Lower leg skin (tissue), 4 donors: ENCODE results near the gene SNTG2. TPM values are rescaled to one million over a fixed set of nuclear protein-coding genes. Genes with fewer than 3 reads are reported as not detected.

ENCODE experiments used
- DNase-seq, 2 donors: peaks; one replicate each; pipeline ENCODE4 v3.0.0-alpha.2; 2019; ENCODE audit warnings: low spot score in 2 of 2
- H3K4me3 ChIP-seq: fragments of 200-600 bp; sonication (generic); 2 replicates; pipeline ENCODE4 v1.5.1; 2017; ENCODE audit warnings: mild to moderate bottlenecking, low read depth; ENCODE audit not compliant: poor library complexity, severe bottlenecking
- CTCF ChIP-seq, 3 donors: fragments of 450-650 bp; IDR thresholded peaks; one replicate each; pipeline ENCODE4 v1.5.1; 2016; ENCODE audit warnings: antibody characterized with exemption in 3 of 3, mild to moderate bottlenecking in 3 of 3, moderate library complexity in 2 of 3
- POLR2A ChIP-seq, 2 donors: fragments of 450-650 bp; IDR thresholded peaks; one replicate each; pipeline ENCODE4 v1.6.1; 2016 to 2017; ENCODE audit warnings: antibody characterized with exemption in 2 of 2, mild to moderate bottlenecking in 1 of 2, moderate library complexity in 1 of 2
- WGBS, 2 donors: methylation state at CpG; one replicate each; pipeline ENCODE4 v1.1.5; 2018; 5-methylcytosine and 5-hydroxymethylcytosine counted together
- intact Hi-C: fragments of 100-400 bp; cut with DNase I; formaldehyde crosslinking; loops from one replicate; pipeline ENCODE4 v1.15.0; 2023; ENCODE audit warnings: low total_unique reads
- total RNA-seq, 4 donors: library from RNA; depleted of rRNA; stranded (reverse); fragments of >200 nt; gene quantifications; one replicate each; pipeline ENCODE4 v1.1.0, GENCODE V29; 2016

The SNTG2 gene
- total RNA-seq, 4 donors from 2014 or later, result 1.4 to 15.3 (median 6.3) TPM

DNA sequence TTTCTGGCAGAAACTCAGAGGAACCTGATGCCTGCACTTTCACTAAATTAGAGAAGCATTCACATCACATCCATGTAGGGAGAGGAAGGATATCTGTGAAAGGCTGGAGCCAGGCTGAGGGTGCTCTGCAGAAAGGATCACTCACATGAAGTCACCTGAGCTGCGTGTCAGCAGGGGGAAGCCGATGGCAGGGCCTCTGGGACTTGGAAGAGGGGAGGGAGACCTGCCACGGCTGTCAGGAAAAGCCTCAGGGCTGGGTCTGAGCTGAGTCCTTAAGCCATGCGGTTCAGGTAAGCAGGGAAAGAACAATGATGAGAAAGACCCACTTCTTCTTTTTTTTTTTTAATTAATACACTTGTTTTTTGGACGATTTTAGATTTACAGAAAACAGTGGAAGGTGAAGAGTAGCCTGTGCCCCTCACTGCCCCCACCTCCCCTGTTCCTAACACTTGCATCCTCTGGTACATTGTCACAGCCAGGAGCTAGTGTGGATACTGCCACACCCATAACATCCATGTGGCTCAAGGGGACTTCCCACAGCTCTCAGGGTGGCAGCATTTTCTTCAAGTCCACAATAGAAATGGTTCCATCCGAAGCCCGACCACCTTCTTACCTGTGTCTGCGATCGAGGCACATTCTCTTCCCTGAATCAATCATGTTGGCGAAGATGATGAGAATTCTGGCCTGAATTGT is 306.1 kb downstream of the SNTG2 start:
- no peak overlapping the region for H3K4me3 ChIP-seq
- TF ChIP-seq CTCF (IDR thresholded peaks at IDR 0.05) (no peak), POLR2A (IDR thresholded peaks at IDR 0.05) (no peak)
- no peak for DNase-seq
- WGBS, 2 donors, result 71 to 75% methylated on average over 10 of the region's 10 CpGs
- intact Hi-C loops, result no loop called here

GRCh38 chr2:1257334-1257733 is 306.7 kb downstream of the SNTG2 start:
- no peak for DNase-seq
- no peak overlapping the region for H3K4me3 ChIP-seq
- TF ChIP-seq CTCF (IDR thresholded peaks at IDR 0.05), result no peak
- no peak for TF ChIP-seq POLR2A (IDR thresholded peaks at IDR 0.05)
- intact Hi-C loops, result no loop called here
- 72 to 80% methylated on average over 11 of the region's 11 CpGs for WGBS, 2 donors

DNA sequence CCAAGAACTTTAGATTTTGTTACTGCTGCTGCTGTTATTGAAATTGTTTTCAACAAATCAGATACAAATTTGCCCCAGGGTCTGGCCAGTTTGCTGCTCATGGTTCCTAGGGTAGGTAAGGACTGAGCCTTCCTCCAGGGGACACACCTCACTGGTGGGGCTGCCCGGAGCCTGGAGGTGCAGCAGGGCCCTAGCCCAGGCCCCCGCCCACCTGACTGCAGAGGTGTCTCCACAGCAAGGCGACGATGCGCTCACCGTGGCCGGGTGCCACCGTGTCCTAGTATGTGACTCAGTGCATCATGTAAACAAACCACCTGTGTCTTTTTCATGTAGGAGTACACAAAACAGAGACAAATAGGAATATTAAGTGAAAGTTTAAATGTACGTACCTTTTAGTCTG is 309.1 kb downstream of the SNTG2 start:
- TF ChIP-seq POLR2A (IDR thresholded peaks at IDR 0.05), result no peak
- no peak for TF ChIP-seq CTCF (IDR thresholded peaks at IDR 0.05)
- DNase-seq, result no peak
- no peak overlapping the region for H3K4me3 ChIP-seq
- intact Hi-C loops, result no loop called here
- 80 to 86% methylated on average over 9 of the region's 9 CpGs for WGBS, 2 donors

- no peak overlapping the region for H3K4me3 ChIP-seq
- DNase-seq, result no peak
- 90 to 91% methylated on average over 29 of the region's 29 CpGs for WGBS, 2 donors
- intact Hi-C loops, result no loop called here
- TF ChIP-seq CTCF (IDR thresholded peaks at IDR 0.05) (no peak), POLR2A (IDR thresholded peaks at IDR 0.05) (no peak)
Measured at GRCh38 chr2:1262609-1263008, 312.0 kb downstream of the SNTG2 start.

DNA sequence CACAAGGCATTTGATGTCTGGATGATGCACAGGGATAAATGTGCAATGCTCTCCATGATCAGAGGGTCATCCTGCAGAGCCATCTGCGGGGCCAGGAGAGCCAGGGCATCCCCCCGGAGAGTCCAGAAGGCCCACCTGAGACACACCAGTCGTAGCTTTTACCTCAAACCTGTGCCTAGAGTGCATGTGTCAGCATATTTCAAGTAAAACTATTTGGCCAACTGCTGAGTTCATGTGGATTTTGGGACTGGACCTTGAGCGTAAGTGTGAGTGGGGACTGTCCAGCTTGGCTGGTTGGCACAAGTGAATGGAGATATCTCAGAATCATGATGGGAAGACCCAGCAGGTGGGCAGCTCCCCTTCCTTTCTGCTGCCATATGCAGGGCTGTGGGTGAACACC is 314.8 kb downstream of the SNTG2 start:
- TF ChIP-seq CTCF (IDR thresholded peaks at IDR 0.05) (no peak), POLR2A (IDR thresholded peaks at IDR 0.05) (no peak)
- DNase-seq, result no peak
- H3K4me3 ChIP-seq, result no peak overlapping the region
- intact Hi-C loops, result no loop called here
- WGBS, 2 donors, result 76 to 84% methylated on average over 4 of the region's 4 CpGs

GRCh38 chr2:1266351-1266750 is 315.7 kb downstream of the SNTG2 start:
- WGBS, 2 donors, result 82 to 87% methylated on average over 12 of the region's 12 CpGs
- TF ChIP-seq POLR2A (IDR thresholded peaks at IDR 0.05) (no peak), CTCF (IDR thresholded peaks at IDR 0.05) (no peak)
- DNase-seq, result no peak
- intact Hi-C loops, result no loop called here
- no peak overlapping the region for H3K4me3 ChIP-seq
